HG03469 (cell line): ENCODE data around the gene ETFB.
A peak's percentile ranks its signal among the peaks of the same experiment; 100 is the strongest.

Experiments
- ATAC-seq: cut with Tn5 transposase; IDR thresholded peaks from one replicate; pipeline ENCODE4 v1.9.1; 2021; ENCODE audit warnings: mild to moderate bottlenecking, moderate library complexity, moderate number of reproducible peaks; ENCODE audit not compliant: unreplicated experiment

ETFB gene

DNA sequence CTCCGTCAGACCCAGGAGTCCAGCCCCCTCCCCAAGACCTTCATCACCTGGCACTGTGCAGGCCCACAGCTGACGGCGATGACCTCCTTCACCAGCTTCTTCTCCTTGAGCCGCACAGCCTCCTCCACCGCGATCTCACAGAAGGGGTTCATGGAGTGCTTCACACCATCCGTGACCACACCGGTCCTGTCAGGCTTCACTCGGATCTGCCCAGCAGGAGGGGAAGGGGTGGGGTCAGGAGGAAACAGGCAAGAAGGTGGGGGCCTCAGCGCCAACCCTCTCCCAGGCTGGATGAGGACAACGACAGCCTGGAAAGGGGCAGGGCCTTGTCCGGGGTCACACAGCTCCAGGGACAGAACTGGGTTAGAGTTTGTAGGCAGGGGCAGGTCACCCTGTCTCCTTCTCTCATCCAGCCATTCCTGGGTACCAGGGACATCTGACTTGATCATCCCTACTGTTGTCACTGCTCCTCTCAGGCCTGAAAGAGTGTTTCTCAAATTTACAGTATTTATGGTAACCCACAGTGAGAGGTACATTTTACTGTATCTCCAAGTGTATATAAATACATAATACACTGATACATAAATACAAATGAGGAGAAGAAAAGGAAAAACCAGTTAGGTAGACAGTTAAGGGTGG lies 12.0 kb downstream of the ETFB start:
- no peak for ATAC-seq

DNA sequence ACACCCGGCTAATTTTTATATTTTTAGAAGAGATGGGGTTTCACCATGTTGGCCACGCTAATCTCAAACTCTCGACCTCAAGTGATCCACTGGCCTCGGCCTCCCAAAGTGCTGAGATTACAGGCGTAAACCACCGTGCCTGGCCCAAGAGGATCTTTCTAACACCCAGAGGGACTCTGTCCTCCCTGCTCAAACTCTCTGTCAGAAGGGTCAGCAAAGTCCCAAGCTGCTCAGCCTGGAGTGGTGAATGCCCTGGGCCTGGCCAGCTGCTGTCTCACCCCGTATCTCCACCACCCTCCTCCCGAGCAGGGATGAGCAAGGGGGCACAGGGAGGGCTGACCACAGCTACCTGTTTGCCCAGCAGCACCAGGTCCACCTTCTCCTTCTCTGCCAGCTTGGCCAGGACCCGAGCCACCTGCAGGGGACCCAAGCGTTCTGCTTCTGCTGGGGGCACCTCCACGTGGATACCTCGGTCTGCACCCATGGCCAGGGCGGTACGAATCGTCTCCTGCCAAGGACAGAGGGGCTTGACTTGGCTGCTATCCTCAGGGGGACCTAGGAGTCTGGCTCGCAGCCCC lies 13.3 kb downstream of the ETFB start:
- ATAC-seq: no peak

DNA sequence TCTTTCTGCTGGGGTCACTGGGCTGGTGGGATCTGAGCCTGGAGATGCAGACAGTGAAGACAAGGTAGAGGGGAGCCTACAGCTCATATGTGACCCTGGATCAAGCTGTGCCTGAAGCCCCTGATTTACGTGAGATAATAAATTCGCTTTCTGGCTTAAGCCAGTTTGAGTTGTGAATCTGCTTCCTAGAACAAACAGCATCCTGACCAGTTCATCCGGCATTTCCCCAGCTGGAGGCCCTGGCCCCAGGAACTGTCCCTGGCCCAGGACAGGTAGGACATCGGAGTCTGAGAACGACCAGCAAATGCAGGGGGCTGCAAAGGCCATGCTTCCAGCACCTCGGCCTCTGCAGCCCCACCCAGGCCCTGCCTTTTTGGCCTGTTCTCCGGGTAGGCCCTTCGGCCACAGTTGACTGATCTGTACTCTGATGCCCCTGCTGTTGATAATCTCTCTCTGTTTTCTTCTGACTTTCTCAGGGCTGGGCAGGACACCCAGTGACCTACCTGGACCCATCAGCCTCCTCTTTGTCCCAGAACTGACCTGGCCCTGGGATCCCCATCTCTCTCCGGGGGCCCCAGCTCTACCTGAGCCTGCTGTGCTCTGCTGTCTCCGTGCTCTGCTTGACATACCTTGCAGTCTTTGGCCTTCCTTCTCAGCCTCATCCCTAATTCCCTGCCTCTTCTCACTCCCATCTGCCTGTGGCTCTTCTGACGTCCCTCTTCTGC lies 14.8 kb downstream of the ETFB start:
- ATAC-seq: no peak

DNA sequence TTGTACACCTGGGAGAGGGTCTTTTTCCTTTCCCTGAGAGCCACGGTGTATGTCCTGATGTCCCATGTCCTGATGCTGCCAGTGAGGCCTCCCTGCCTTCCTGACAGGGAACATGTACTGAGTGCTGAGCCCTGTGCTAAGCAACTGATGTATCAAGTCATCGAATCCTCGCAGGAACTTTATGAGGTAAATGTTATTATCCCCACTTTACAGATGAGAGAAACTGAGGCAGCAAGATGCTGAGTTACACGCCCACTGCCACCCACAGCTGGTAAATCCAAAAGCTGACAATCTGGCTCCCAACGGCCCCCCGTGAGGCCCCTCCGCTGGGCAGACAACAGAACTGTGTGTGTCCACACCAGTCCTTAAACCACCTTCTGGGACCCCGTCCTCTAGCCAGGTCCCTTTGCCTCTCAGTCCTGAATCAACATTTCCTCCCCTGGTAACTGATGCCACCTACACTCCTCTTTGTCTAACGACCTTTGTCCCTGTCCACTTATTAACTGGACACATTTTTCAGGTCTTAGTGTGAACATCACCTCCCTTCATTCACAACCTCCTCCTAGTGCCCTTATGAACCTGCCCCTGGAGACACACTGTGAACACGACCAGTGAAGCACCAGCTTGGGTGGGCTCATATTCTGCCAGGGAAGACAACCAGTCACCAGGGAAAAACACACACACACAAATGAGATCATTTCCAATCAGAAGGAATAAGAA lies 18.8 kb downstream of the ETFB start:
- ATAC-seq: no peak

DNA sequence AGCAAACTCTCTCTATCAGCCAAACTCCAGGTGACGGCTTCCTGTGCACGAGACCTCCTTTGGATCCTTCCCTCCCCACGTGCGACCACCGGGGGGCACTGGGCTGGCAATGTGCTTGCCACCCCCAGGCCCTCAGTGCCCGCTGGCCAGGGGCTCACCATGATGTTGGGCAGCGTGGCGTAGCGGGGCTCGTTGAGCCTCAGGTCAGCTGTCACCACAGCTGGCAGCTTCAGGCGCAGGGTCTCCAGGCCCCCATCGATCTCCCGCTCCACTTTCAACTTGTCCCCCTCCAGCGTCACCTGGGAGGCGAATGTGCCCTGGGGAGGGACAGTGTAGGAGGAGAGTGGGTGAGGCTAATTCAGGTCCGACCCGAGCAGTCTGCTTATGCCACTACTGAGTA lies 19.4 kb downstream of the ETFB start:
- no peak for ATAC-seq

DNA sequence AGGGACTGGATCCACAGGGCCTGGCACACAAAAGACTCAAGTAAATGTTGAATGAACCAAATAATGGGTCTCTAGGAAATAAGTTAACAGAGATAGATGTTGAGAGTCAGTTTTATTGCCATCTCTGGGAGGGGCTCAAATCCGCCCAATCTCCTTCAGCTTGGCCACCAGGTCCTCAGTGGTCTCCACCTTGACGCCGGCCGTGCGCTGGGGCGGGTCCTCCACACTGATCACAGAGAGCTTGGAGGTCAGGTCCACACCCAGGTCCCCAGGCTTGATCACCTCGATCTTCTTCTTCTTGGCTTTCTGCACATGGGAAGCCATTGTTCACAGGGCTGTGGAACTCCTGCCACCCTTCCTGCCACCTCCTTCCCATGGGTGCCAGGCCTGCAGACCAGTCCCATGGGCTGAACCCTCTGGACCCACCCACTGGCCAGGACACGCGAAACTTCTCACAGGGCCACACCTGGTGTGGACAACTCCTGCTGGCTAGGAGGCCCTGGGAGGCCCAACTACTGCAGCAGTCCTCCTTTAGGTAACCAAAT lies 21.0 kb downstream of the ETFB start:
- ATAC-seq: no peak

DNA sequence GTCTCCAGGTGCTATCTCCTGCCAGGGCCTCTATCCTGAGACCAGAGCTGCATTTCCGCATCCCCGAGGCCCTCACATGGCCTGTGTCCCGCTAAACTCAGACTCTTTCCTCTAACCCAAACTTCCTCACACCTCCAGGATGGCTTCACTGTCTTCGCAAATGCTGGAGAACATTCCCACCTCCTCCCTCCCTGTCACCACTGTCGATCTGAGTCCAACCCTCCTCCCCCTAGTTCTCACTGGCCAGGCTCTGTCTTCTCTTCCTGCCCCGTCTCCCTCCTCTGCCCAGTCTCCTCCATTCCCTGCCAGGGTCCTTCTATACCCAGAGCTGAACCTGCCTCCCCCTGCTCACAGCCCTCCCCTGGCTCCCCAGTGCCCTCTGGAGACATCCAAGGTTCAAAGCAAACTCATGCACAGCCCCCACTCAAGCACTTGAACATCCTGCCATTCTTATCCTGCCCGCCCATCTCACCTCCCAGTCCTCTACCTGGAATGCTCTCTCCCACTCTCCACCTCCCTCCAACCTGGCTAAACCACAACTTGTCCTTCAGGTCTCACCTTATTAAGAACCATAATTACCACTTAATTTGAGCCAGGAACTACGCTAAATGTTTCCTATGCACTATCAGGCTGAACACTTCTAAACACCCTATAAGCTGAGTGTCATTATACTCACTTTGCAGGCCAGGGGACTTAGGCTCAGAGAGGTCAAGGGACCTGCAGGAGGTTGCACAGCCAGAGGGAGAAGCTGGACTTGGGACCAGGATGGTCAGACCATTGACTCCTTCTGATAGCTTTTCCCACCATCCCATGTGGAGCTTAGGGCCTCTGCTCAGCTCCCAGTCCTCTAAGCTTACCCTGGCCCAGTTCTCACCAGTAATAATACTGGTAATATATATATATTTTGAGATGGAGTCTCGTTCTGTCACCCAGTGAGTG lies 23.3 kb downstream of the ETFB start:
- no peak for ATAC-seq

DNA sequence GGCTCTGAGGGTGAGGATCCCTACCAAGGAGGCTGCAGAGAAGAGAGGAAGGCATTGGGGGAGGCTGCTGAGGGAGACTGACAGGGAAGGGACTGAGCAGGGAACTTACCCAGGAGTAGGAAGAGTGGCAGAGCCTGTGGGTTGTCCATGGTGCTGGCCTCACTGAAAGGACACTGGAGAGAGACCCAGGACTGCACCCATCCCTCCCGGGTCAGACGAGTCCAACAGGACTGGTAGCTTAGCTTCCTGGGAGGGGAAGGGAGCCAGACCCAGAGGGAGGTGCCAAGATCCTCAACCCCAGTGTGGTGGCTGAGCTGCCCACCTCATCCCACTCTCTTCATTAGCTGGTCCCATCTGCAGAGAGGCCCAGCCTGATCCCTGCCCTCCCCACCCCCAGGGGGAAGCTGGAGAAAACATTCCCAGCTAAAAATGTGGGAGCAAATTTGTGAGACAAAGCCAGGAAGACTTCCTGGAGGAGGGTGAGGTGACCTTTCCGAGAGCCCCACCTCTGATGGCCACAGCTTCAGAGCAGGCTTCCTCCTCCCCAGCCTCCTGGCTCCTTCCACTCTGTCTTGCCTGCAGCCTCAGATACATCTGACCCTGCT lies 24.1 kb downstream of the ETFB start, which contains the start of gene VSIG10L:
TSS of gene VSIG10L (minus strand) at position 164 of the 605 bp plus-strand sequence. CDS start at position 149, 15 bp downstream.
- no peak for ATAC-seq

DNA sequence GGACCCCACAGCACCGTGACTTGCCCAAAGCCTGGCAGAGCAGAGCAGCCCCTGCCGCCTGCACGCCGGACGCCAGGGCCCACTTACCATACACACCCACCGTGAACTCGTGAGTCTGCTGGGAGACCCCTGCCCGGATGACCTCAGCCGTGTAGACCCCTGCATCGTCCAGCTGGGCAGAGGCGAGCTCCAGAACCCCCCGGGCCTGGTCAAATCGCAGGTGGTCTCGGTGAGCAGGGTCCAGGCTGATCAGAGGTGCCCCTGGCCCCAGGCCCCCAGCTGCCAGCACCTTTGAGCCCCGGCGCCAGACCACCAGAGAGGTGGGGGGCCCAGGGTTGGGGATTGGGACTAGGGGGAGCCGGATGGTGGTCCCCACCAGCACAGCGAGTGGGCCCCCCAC lies 25.1 kb downstream of the ETFB start:
- ATAC-seq: no peak

DNA sequence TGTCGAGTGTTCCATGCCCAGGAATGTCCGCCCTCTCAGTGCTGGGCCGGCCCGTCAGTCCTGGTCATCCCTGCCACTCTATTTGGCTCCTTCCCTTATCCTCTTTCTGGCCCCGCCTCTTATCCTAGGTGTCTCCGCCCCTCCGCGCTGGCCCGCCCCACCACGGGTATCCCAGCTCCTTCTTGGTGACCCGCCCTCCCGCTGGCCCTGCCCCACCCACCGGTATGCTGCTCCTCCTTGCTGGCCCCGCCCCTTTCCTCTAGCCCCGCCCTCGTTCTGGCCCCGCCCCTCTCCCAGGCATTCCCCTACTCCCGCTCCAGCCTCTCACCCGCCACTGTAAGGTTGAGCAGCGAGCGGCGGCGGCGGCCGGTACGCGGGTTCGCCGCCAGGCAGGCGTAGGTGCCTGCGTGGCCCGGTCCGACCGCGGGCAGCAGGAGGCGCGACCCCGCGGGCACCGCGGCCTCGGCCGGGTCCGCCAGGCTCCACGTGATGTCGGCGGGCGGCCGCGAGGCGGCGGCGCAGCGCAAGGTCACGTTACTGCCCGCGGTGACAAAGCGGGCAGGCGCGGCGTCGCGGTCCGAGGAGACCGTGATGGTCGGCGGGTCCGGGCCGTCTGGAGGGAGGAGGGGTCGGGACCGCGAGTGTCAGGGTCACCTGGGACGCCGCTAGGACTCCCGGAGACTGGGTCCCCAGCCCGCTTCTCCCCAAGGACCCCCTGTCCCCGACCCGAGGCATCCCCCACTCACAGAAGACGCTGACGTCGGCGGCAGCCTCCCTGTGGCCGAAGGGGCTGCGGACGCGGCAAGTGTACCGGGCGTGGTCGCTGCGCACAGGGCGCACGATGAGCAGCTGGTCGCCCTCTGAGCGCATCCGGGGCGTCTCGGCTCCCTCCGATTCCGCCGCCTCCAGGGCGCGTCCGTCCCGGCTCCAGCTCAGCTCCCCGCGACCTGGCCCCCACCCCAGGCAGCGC lies 26.2 kb downstream of the ETFB start:
- no peak for ATAC-seq

DNA sequence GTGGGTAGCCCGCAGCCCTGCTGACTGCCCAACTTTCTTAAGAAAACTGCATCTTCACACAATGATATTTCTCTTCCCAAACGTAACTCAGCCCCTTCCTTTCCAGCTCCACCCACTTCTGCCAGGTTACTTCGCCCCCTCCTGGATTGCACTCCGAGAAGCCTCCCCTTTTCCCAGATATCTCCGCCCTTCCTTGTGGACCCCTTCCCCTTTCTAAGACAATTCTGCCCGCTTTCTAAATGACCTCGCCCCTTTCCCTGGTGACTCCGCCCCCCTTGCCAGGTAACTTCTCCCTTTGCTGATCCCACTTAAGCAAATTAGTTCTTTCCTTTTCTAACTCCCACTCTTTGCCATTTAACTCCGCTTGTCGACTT lies 26.9 kb downstream of the ETFB start:
- ATAC-seq: no peak

DNA sequence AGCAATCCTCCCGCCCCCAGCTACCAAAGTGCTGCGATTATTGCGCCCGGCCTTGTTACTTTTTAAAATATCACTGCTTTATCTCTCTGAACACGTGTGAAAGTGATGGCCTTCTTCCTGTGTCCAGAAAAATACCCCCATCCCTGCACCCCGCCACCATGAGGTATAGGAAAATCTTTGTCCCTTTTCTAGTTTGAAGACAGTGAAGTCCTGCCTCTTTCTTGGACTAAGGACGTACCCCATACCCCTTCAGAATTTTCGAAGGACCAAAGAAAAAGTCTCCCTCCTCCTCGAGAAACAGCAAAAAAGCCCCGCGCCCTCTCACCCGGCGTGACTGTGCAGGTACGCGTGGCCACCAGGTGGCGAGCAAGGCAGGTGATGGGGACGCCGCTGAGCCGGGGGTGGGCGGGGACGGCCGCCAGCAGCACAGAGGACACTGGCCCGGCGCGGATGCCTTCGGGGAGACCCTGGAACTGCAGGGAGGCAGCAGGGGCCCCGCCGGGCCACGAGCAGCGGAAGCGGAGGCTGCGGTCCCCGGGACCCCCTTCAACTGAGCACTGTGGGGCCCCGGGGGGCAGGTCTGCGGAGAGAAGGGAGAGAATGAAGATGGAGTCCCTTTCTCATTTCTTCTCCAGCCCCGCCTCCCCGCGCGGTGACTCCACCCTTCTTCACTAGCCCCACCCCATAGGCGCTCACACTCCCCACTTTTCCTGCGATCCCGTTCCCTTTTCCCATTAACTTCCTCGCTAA lies 27.4 kb downstream of the ETFB start:
- ATAC-seq: peak; percentile 39

DNA sequence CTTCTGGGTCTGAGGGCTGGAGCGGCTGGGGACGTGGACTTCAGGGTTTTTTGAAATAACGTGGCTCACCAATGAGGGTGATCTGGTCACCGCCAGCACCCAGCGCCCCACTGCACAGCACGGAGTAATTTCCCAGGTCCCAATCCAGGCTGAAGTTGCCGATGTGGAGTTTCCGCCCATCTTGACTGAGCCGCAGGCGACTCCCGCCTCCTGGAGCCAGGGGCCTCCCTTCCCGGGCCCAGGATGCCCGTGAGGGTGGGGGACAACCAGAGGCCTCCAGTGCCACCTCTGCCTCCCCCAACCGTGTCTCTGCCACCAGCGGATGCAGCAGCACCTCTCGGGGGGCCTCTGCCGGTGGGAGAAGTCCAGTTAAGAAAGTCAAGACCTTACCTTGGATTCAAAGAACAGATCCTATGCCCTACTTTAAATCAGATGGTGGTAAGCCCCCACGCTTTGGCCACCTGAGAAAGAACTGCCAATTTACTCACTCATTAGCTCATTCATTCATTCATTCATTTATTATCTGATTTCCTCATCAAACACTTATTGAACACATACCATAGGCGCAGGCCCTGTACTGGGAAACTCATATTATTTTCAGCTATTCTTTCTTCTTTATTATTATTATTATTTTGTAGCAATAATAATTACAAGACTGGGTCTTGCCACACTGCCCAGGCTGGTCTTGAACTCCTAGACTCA lies 28.2 kb downstream of the ETFB start:
- ATAC-seq: no peak

DNA sequence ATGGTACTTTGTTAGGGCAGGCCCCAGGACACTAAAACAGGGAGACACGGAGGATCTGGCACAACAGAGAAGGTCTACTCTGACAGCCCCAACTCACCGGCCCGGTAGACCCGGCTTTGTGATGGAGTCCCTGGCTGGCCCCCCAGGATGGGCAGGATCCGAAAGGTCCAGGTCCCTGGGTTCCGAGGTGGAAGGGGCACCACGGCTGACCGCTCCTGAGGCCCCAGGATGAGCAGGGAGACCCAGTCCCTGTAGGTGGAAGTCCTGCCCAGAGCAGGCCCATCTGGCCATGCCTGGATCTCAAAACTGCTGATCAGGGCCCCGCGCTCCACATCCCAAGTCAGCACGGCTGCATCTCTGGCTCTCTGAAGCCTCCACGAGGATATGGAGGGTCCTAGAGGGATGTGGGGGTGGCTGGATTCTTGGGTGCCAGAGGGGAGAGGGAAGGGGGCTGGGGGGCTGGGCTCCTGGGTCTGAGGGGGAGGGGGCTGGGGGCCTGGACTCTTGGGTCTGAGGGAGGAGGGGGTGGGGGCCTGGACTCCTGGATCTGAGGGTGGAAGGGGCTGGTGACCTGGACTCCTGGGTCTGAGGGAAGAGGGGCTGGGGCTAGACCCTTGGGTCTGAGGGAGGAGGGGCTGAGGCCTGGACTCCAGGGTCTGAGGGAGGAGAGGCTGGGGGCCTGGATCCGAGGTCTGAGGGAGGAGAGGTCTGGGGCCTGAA lies 28.9 kb downstream of the ETFB start:
- ATAC-seq: no peak

DNA sequence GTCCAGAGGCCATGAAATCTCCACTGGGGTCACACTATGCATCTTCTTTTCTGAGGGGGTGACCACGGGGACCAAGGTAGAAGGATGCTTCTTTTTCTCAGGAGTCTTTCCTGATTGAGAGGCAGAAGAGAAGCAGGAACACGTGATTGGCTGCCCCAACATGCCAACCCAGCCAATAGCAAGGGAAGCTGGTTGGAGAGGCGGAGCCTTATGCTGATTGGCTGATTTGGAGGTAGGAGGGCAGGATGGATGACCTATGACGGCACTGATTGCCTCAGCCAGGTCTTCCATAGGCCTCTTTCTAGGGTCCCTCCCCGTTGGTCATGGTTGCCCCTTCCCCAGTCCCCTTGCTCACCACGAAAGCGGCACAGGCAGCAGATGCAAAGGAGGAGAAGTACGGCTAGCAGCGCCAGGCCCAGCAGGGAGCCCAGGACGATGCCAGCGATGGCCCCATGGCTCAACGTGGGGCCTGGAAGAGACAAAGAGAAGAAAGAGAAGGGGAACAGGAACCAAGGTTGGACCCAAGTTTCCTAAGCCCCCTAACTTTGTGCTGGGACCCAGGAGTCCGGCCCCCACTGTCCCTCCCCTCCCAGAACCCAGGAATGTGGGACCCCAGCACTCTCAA lies 32.2 kb downstream of the ETFB start:
- ATAC-seq: no peak

DNA sequence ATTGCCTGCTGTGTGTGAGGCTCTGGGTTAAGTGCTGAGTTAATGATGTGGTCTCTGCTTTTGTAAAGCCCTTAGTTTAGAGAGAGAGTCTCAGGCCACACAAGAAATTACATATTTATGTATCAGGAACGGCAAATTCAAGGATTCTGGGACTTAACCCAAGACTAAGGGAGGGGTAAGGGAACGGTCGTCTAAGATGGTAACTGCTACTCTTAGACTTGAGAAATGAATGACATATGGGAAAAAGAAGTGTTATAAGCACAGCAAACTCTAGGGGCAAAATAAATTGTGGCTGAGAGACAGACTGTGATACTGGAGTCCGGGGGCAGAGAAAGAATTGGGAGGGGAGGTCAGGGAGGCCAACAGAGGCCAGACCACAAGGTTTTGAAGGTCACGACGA lies 34.5 kb downstream of the ETFB start:
- no peak for ATAC-seq
